HG03039 (cell line): ENCODE data around the gene PRICKLE3.

Experiments used
- ATAC-seq: cut with Tn5 transposase; IDR thresholded peaks from one replicate; pipeline ENCODE4 v1.9.1; 2021; ENCODE audit warnings: mild to moderate bottlenecking, moderate library complexity; ENCODE audit not compliant: unreplicated experiment

PRICKLE3 gene

GRCh38 chrX:49206543-49206942 is 20.4 kb upstream of the PRICKLE3 start:
- ATAC-seq, result no peak

- ATAC-seq, result no peak
Measured at GRCh38 chrX:49205443-49205842, 19.3 kb upstream of the PRICKLE3 start.

GRCh38 chrX:49204709-49205108 is 18.5 kb upstream of the PRICKLE3 start:
- no peak for ATAC-seq

GRCh38 chrX:49204017-49204416 is 17.8 kb upstream of the PRICKLE3 start:
- no peak for ATAC-seq

GRCh38 chrX:49203536-49203935 is 17.4 kb upstream of the PRICKLE3 start:
- ATAC-seq, result no peak

- ATAC-seq, result no peak
Measured at GRCh38 chrX:49202022-49202421, 15.8 kb upstream of the PRICKLE3 start.

- peak; percentile 95 for ATAC-seq
Measured at GRCh38 chrX:49199906-49200771, 14.0 kb upstream of the PRICKLE3 start, which contains the start of gene SYP. Gene SYP (minus strand): TSS chrX:49200193. CDS start chrX:49200186, 7 bp downstream.

- no peak for ATAC-seq
Measured at GRCh38 chrX:49199315-49199595, 13.1 kb upstream of the PRICKLE3 start.

DNA sequence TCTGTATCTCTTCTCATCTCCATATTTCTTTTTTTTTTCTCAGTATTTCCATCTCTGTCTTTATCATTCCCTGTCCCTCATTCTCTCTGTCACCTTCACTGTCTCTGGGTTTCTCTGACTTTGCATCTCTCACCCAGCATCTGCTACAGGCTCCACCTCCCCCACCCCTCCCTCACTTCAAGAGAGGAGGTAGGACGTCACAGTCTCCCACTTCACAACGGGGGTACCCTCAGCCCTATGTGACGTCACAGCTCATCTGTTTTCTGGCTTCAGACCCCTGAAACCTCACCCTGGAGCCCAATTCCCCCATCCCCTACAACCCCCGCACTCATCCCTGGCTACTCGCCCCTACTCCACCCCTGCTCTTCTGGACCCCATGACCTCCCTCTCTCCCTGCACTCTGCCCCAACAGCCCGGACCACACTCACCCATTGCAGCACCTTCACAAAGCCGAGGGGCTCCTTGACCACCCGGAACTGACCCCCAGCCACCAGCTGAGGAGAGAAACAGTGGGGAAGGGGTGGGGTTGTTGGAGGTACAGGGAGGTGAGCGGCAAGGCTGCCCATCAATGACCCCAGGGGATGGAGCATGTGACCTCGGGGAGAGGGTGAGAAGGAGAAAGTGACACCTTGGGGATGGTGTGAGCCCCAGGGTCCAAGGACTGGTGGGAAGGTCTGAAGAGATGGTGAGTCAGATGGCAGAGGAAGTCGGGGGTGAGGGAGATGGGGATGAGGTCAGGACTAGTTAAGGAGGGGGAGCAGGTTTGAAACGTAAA is 12.6 kb upstream of the PRICKLE3 start:
- ATAC-seq, result no peak

DNA sequence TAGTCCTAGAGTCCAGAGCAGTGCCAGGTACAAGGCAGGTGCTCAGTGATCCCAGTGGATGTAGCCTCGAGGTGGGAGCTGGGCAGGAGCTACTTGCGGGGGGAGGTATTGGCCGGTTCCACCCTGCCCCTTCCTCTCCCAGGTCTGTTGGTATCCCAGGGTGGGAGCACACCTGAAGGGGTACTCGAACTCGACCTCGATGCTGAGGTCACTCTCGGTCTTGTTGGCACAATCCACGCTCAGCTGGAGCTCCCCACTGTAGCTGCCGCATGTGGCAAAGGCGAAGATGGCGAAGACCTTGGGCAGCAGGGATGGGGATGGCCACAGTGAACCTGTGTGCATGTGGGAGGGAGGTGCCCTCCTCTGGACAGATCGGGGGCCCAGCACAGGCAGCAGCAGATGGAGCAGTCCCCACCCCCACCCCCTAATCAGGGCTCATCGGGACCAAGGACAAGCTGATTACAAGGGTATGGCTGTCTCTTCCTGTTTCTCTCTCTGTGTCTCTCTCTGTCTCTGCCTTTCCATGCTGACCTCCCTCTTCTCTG is 11.4 kb upstream of the PRICKLE3 start:
- ATAC-seq, result no peak

DNA sequence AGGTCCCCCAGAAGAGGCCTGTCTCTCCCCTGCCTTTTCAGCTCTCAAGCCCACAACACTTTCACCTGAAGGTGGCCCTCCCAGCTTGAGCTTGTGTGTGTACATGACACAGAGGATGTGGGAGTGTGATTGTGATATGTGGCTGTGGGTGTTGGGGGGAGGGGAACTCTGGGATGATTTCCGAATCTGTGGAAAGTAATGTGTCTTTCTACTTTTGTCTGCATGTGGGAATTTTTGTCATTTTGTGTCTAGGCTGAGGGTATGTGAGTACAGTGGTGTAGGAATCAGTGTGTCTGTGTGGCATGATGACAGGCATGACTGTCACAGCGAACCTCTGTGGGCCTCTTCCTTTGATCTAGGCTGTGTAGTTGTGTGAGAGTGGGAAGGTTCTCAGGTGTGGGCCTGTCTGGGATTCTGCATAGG is 7.4 kb upstream of the PRICKLE3 start:
- ATAC-seq, result no peak

GRCh38 chrX:49192722-49193328 is 6.7 kb upstream of the PRICKLE3 start:
- no peak for ATAC-seq

- ATAC-seq, result peak; percentile 2
Measured at GRCh38 chrX:49191574-49192011, 5.4 kb upstream of the PRICKLE3 start.

- peak; percentile 85 for ATAC-seq
Measured at GRCh38 chrX:49190821-49191573, 4.8 kb upstream of the PRICKLE3 start.

DNA sequence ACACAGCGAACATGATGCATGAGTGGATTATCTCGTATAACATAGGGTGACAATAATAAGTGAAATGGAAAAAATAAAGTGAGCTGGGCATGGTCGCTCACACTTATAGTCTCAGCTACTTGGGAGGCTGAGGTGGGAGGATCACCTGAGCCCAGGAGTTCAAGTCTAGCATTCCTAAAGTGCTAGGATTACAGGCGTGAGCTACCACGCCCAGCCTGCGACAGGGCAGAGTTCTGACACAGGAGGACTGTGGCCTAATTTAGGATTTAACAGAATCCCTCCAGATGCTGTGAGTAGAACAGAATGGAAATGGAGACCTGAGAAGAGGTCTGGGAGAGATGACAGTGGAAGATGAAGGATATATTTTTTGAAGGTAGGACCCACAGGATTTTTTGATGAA is 3.4 kb upstream of the PRICKLE3 start:
- ATAC-seq, result no peak

GRCh38 chrX:49188468-49189076 is 2.4 kb upstream of the PRICKLE3 start:
- ATAC-seq, result no peak

DNA sequence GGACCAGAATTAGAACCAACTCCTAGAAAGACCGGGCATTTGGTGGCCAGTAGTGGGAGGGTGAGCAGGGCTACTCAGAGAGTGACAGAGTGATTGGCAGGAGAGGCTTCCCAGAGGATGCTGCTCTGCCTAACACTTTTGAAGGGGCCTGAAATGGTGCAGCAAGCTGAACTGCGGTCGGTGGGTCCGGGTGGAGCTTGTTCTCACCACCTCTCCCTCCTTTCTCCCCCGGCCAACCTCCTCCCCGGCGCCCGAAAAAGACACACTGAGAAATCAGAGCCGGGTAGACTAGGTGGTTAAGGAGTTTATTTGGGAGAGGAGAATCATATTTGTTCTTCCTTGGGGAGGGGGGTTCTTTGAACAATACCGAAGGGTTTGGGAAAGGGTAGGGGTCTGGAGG is 1.4 kb upstream of the PRICKLE3 start:
- no peak for ATAC-seq

DNA sequence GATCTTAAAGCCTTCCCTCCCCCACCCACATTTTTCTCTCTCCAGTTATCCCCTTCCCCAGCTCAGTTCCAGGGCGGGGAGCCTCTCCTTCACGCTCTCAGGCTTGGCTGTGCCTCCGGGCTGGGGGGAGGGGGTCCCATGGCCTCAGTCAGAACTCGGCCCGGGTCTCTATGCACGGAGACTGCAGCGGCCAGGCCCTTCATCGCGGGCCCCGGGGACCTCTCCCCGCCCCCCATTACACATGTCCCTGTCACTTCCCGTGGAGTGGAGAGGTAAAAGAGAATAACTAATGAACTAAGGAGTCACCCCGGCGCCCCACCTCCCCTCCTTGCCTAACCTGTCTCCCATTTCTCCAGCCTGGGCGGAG is 838 bp upstream of the PRICKLE3 start:
- no peak for ATAC-seq

- no peak for ATAC-seq
Measured at GRCh38 chrX:49184294-49185281, 1.6 kb downstream of the PRICKLE3 start.
